ENCODE measurements around the gene SPATA31D3.
"Not testable (repeated sequence)": the region's sequence is repeated elsewhere in the genome, so short reads cannot be mapped to it uniquely, and the experiment has no call there.

Gene SPATA31D3

GRCh38 chr9:81943393-81943792, at the start of gene SPATA31D3:
TSS of gene SPATA31D3 (plus strand) at chr9:81943500. CDS start at chr9:81943586, 86 bp downstream.
- not testable (repeated sequence) for H3K4me3 ChIP-seq (ENCODE audit: low read depth, low read length)

DNA sequence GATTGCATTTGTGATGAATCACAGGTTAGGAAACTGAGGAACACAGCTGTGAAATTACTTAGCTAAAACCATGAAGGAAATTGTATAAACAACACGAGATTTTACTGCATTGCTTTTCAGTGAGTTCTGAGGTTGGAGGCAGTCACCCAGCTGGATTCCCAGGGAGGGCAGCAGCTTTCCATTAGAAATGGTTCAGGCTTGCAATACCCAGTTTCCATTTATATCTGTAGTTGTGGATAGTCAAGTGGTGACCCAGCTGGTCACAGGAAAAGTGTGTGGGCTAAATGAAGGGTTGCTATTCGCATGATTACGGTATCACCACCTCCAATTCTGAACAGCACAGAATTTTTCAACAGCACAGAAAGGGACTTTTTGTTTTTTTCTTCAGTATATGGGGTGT, 49.4 kb upstream of the SPATA31D3 start:
- TF ChIP-seq, protein P1, sequence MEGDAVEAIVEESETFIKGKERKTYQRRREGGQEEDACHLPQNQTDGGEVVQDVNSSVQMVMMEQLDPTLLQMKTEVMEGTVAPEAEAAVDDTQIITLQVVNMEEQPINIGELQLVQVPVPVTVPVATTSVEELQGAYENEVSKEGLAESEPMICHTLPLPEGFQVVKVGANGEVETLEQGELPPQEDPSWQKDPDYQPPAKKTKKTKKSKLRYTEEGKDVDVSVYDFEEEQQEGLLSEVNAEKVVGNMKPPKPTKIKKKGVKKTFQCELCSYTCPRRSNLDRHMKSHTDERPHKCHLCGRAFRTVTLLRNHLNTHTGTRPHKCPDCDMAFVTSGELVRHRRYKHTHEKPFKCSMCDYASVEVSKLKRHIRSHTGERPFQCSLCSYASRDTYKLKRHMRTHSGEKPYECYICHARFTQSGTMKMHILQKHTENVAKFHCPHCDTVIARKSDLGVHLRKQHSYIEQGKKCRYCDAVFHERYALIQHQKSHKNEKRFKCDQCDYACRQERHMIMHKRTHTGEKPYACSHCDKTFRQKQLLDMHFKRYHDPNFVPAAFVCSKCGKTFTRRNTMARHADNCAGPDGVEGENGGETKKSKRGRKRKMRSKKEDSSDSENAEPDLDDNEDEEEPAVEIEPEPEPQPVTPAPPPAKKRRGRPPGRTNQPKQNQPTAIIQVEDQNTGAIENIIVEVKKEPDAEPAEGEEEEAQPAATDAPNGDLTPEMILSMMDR (IDR thresholded peaks at IDR 0.05; ENCODE audit: borderline replicate concordance, insufficient read depth, low read depth, low read length): no peak
- H3K4me3 ChIP-seq (ENCODE audit: low read depth, low read length): no peak overlapping the region

DNA sequence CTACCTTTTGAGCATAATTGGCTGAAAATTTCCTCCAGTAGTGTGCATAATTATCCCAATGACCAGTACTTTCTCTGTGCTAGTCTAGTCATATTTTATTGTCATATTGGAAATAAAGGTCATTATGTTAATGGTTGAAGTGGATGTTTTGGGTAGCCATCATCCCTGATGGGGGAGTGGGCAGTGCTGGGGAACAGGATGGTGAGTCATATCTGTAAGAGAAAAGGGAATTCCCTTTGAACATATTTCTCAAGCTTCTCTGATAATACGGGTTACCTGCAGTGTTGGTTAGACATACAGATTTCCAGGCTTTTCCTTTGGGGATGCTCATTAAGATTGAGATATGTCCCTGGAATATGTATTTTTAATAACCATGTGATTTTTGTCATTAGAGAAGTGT, 48.4 kb upstream of the SPATA31D3 start:
- TF ChIP-seq, protein P1 (IDR thresholded peaks at IDR 0.05; ENCODE audit: borderline replicate concordance, insufficient read depth, low read depth, low read length): no peak

GRCh38 chr9:81896070-81896469, 47.2 kb upstream of the SPATA31D3 start:
- TF ChIP-seq, protein P1 (IDR thresholded peaks at IDR 0.05; ENCODE audit: borderline replicate concordance, insufficient read depth, low read depth, low read length): no peak
- H3K4me3 ChIP-seq (ENCODE audit: low read depth, low read length): no peak overlapping the region

More for the DNA sequence above, 48.4 kb upstream of the SPATA31D3 start:
- no peak overlapping the region for H3K4me3 ChIP-seq (ENCODE audit: low read depth, low read length)

DNA sequence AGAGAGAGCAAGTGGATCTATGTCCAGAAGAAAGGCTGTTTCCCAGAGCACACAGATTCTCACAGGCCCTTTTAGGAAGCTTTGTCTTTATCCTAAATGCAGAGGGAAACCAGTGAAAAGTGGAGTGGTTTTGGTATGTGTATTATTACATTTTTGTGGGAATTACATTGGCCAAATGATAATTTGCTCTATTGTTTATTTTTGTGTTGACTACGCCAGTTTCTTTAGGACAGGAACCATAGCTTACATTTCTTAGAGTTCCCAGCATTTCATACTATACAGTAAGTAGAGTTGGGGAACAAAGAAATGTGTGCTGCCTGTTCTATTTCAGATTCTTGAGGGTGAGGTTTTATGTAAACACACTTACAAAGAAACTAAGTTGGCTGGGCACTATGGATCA, 44.4 kb upstream of the SPATA31D3 start:
- TF ChIP-seq, protein P1 (IDR thresholded peaks at IDR 0.05; ENCODE audit: borderline replicate concordance, insufficient read depth, low read depth, low read length): no peak
- no peak overlapping the region for H3K4me3 ChIP-seq (ENCODE audit: low read depth, low read length)

- TF ChIP-seq, protein P1 (IDR thresholded peaks at IDR 0.05; ENCODE audit: borderline replicate concordance, insufficient read depth, low read depth, low read length): no peak
- H3K4me3 ChIP-seq (ENCODE audit: low read depth, low read length): no peak overlapping the region
Measured at GRCh38 chr9:81902196-81902595, 41.1 kb upstream of the SPATA31D3 start.

DNA sequence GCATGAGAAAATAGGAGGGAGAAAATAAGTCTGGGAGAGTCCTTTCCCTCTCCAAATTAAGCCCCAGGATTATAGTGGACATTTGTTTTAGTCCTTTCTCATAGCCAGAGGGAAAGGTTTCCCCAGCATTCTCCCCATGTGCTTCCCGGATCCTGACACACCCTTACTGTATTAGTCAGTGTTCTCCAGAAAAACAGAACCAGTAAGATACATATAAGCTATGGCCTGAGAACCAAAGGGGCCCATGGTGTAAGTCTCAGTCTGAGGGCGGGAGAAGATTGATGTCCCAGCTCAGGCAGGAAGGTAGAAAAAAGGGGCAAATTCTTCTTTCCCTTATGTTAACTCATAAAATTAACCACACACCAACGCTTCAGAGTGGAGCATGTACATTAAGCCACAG, 40.7 kb upstream of the SPATA31D3 start:
- no peak overlapping the region for H3K4me3 ChIP-seq (ENCODE audit: low read depth, low read length)
- TF ChIP-seq, protein P1 (IDR thresholded peaks at IDR 0.05; ENCODE audit: borderline replicate concordance, insufficient read depth, low read depth, low read length): no peak

GRCh38 chr9:81906671-81907070, 36.6 kb upstream of the SPATA31D3 start:
- no peak overlapping the region for H3K4me3 ChIP-seq (ENCODE audit: low read depth, low read length)
- TF ChIP-seq, protein P1 (IDR thresholded peaks at IDR 0.05; ENCODE audit: borderline replicate concordance, insufficient read depth, low read depth, low read length): no peak
